SIG-M5 (cell line): ENCODE data around the gene P4HTM.
A peak's percentile ranks its signal among the peaks of the same experiment; 100 is the strongest.

Source experiments
- DNase-seq: peaks from one replicate; lab custom pipeline; 2025; lab: John Stamatoyannopoulos, UW

The P4HTM gene

GRCh38 chr3:48989796-48990635, at the start of gene P4HTM:
TSS of gene P4HTM (plus strand) at chr3:48990241. CDS start at chr3:48990257, 16 bp downstream.
- peak; percentile 63 for DNase-seq

- DNase-seq, result no peak
These were observed 44.6 kb upstream of the P4HTM start for GRCh38 chr3:48945432-48945831.

GRCh38 chr3:48945891-48946549, 44.0 kb upstream of the P4HTM start:
- no peak for DNase-seq

GRCh38 chr3:48949376-48949717, 40.7 kb upstream of the P4HTM start:
- DNase-seq, result no peak

DNA sequence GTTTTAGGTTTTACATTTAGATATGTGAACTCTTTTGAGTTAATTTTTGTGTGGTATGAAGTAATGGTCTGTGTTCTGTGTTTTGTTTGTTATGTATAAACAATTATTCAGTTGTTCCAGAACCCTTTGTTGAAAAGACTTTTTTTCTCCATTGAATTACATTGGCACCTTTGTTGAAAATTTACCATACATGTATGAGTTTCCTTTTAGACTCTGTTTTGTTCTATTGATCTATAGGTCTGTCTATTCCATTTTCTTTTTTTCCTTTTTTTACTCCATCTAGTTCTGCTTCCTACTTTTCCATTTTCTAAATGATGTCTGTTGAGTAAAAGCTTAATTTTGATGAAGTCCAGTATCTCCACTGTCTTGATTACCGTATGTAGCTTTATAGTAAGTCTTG, 40.0 kb upstream of the P4HTM start:
- no peak for DNase-seq

DNA sequence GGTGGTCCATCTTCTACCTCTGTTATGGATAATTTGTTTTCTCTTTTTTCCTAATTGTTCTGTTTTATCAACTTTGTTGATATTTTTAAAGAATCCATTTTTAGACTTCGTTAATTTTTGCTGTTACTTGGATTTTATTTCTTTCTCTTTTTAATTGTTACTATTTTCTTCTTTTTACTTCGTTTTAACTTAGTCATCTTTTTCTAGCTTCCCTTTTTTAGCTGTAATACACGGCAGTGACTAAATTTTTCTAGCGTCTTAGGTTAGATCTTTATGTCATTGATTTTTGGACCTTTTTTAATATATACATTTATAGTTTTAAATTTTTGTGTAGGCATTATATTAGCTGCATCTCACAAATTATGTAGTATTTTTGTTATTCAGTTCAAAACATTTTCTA, 38.3 kb upstream of the P4HTM start:
- no peak for DNase-seq

DNA sequence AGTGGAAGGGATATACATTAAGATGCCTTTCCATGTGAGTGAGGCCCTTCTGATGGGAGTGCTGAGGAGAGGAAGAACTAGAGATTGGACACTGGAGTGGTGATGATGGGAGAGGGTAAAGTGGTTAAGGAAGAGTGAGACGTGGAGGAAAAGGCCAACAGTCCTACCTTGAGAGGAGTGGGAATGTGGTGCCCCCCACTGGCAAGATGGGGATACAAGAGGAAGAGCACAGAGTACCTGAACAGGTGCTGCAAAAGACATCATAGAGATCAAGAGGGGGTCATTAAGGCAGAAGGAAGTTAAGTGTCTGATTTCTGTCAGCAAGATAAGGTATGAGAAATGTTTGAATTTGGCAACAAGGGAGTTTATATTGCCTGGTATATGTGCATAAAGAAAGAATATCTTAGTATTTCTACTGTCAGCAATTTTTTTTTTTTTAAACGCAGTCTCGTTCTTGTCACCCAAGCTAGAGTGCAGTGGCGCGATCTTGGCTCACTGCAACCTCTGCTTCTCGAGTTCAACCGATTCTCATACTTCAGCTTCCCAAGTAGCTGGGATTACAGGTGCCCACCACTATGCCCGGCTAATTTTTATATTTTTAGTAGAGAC, 37.4 kb upstream of the P4HTM start:
- no peak for DNase-seq

DNA sequence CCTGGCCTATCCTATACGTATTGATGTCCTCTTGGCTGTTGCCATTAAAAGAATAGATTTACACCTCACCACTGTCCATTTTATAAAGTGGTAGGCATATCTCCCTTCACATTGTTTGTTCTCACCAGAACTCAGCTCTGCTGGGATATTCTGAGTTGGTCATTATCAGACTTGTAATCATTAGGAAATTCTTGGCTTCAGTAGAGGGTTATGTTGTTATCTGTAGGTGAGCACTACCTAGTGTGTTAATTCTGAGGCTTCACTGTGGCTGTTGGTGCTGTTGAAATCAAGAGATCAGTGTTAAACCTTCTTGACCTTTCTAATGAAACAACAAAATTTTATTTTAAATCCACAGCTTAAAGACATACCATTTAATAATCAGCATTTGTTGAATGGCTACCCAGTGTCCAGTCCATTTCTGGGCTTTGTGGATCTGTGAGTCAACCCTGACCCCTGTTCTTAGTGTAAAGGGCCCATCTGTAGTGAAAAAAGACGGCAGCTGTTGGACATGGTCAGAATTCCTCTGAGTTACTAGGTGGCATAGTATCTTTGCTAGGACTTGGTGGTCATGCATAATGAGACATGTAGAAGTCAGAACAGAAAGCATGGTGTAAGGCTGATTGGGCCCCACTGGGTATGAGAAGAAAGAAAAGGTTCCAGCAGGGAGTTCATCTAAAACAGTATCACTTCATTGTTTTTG, 32.9 kb upstream of the P4HTM start:
- no peak for DNase-seq

- no peak for DNase-seq
These were observed 29.1 kb upstream of the P4HTM start for GRCh38 chr3:48960841-48961413.

- no peak for DNase-seq
These were observed 27.7 kb upstream of the P4HTM start for GRCh38 chr3:48962340-48962739.

DNA sequence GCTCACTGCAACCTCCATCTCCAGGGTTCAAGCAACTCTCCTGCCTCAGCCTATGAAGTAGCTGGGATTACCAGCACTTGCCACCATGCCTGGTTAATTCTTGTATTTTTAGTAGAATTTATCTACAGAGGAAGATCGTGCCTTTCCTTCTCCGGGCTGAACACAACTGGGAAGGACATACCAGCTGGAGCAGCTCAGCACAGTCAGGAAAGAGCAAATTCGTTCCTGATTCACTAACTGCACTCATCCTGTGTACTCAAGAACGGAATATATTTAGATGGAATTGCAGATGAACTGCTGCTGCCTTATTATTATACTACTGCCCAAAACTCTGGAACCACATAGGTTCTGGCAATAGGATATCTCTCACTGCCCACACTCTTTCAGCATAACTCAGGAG, 27.1 kb upstream of the P4HTM start:
- no peak for DNase-seq

- no peak for DNase-seq
These were observed 26.4 kb upstream of the P4HTM start for GRCh38 chr3:48963591-48963990.

GRCh38 chr3:48966367-48966766, 23.7 kb upstream of the P4HTM start:
- DNase-seq, result no peak

GRCh38 chr3:48966876-48967361, 23.1 kb upstream of the P4HTM start:
- no peak for DNase-seq

DNA sequence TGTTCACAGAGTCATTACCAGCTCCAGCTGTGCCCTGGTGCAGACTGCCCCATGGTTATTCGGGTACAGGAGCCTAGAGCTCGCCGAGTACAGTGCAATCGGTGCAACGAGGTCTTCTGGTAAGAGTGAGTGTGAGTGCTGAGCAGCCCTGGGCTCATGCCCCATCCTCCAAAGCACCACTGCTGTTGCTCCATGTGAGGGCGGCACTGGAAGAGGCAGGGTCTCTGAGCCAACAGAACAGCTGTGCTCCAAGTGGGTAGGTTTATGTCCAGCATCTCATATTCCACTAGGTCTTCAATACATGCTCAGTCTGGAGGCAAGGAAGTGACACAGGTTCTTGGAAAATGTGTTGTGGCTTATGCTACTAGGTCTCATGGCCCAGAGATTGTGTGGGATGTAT, 19.5 kb upstream of the P4HTM start:
- no peak for DNase-seq

DNA sequence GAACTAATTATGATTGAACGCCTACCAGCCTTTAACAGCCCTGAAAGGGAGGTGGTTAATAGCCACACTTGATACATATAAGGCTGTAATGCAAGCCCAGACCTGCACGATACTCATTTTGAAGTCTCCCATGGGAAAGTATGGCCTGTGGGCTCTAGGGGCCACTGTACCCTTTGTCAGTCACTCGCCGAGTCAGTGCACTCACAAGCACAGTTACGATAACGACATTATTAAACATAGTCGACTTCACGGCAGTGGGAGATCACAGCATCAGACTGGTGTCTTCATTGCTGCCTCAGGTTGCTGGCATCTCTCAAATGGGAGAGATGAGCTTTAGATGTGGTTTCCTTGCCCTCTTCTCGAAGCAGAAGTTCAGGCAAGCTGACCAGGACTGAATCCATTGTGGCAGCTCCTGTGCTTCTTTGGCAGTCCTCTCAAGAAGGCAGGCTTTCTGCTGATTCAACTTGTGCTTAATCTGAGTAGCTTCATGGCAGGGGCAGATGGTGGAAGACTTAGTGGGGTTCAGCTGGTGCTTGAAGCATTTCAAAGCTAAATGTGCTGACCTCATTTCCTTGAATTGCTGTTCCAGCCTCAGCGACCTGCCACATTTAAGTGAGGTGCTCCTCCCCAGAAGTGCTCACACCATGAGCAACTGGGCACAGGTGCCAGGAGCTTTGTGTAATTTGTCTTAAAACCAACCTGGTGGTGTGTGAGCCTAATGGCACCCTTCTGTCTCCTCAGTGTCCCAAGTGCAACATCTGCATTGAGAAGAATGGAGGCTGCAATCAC, 15.8 kb upstream of the P4HTM start:
- DNase-seq, result no peak

DNA sequence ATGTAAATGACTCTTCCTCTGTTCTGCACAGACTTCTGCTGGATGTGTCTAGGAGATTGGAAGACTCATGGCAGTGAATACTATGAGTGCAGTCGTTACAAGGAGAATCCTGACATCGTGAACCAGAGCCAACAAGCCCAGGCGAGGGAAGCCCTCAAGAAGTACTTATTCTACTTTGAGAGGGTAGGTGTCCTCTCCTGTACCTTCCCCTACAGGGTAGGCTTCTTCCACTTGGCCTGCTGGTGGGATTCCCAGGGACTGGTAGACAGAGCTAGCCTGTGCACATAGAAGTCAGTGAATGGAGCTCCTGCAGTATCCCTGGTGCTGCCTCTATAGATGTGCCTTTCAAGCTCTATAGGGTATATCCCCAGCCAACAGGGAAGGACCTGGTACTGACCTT, 10.6 kb upstream of the P4HTM start:
- DNase-seq, result no peak

- no peak for DNase-seq
These were observed 9.7 kb upstream of the P4HTM start for GRCh38 chr3:48980295-48980694.

DNA sequence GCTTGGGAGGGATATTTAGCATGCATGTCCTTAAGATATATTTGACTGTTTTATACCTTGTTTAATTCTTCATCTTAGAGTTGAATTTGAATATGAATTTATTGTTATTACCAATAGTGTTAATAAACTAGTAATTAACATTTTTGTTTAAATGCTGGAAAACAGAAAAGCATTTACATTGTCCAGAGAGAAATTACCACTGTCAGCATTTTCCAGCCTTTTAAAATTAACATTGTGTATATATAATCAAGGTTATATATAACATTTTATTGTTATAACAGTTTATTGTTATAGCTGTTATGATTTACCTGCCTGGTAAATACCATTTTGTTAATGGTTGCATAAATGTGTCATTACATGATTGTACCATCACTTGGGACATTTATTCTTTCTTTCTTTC, 8.0 kb upstream of the P4HTM start:
- DNase-seq, result no peak

DNA sequence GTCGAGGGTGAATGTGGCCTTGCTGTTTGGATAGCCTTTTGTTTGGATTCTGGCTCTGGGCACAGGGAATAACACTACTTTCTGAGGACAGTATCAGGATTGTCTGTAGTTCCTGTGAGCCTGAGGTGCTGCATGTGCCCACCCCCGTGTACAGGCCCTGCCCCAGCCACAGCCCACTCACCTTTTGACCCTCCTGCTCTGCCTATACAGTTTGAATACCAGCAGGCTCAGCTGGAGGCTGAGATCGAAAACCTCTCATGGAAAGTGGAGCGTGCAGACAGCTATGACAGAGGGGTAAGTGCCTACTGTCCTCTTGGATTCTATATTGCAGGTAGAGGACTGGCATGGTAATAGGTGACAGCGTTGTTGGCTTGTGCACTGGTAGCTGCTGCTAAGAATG, 7.4 kb upstream of the P4HTM start:
- DNase-seq, result no peak

- no peak for DNase-seq
These were observed 6.9 kb upstream of the P4HTM start for GRCh38 chr3:48983096-48983495.
